RWPE2 (cell line): Measurements from ENCODE around the gene PLXDC1.

Experiments
- ATAC-seq: fragments of 200-7000 bp; cut with Tn5 transposase; 3 replicates; pipeline ENCODE4 v1.9.1; 2021; ENCODE audit warnings: low read depth
- DNase-seq: peaks from one replicate; pipeline ENCODE4 v3.0.0-alpha.2; 2020; ENCODE audit warnings: low spot score
- H3K27ac ChIP-seq: fragments of 450-650 bp; 2 replicates; pipeline ENCODE4 v1.5.1; 2017; ENCODE audit warnings: mild to moderate bottlenecking; ENCODE audit not compliant: poor library complexity, severe bottlenecking
- H3K27me3 ChIP-seq: fragments of 250-450 bp; sonication (Bioruptor Pico); 2 replicates; pipeline ENCODE4 v1.5.1; 2021; ENCODE audit warnings: mild to moderate bottlenecking, moderate library complexity; ENCODE audit not compliant: insufficient read depth, poor library complexity, severe bottlenecking
- H3K36me3 ChIP-seq: fragments of 250-450 bp; sonication (Bioruptor Pico); 2 replicates; pipeline ENCODE4 v1.5.1; 2020; ENCODE audit warnings: low read depth, mild to moderate bottlenecking, moderate library complexity
- H3K4me1 ChIP-seq: fragments of 250-450 bp; sonication (Bioruptor Pico); 2 replicates; pipeline ENCODE4 v1.5.1; 2021; ENCODE audit warnings: mild to moderate bottlenecking, moderate library complexity; ENCODE audit not compliant: insufficient read depth, poor library complexity, severe bottlenecking
- H3K4me3 ChIP-seq: fragments of 250-450 bp; sonication (Bioruptor Pico); 2 replicates; pipeline ENCODE4 v1.5.1; 2021; ENCODE audit warnings: mild to moderate bottlenecking, moderate library complexity; ENCODE audit not compliant: severe bottlenecking
- H3K9me3 ChIP-seq: fragments of 250-450 bp; sonication (Bioruptor Pico); 2 replicates; pipeline ENCODE4 v1.5.1; 2021; ENCODE audit warnings: mild to moderate bottlenecking, moderate library complexity; ENCODE audit not compliant: severe bottlenecking
- CTCF ChIP-seq: fragments of 450-650 bp; IDR thresholded peaks from one replicate; pipeline ENCODE4 v1.5.1; 2017; ENCODE audit warnings: mild to moderate bottlenecking, moderate library complexity; ENCODE audit not compliant: poor library complexity, severe bottlenecking

PLXDC1 gene

GRCh38 chr17:39074676-39075075, 76.8 kb downstream of the PLXDC1 start:
- DNase-seq (no peak), ATAC-seq (no peak)
- Histone ChIP-seq H3K27me3 (no peaks in the 10 kb centered on the region), H3K9me3 (no peaks in the 10 kb centered on the region), H3K4me1 (no peaks in the 10 kb centered on the region), H3K4me3 (no peak overlapping the region), H3K27ac (no peak overlapping the region), H3K36me3 (no peaks in the 10 kb centered on the region)
- no peak for TF ChIP-seq CTCF

DNA sequence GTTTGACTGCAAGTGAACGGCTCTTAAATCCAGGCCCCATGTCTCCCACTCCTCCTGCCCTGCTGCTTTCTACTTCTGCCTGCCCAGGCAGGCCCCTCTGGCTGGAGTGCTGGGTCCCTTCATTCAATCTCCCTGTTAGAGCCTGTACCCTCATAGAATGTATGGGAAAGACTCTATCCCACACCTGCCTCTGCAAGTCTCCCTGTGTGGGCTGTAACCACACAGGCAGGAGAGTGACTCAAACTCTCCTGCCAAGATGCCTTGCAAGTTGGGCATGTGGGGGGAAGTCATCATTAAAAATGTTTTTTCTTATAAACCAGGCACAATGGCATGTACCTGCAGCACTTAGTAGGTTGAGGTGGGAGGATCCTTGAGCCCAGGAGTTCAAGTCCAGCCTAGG, 77.5 kb downstream of the PLXDC1 start:
- H3K4me3 ChIP-seq, result no peak overlapping the region
- ATAC-seq (peak; percentile 38; the same call in 1 of the 3 replicates), DNase-seq (no peak)
- H3K27ac ChIP-seq, result no peak overlapping the region
- H3K27me3 ChIP-seq, result no peaks in the 10 kb centered on the region
- H3K36me3 ChIP-seq, result no peaks in the 10 kb centered on the region
- H3K9me3 ChIP-seq, result no peaks in the 10 kb centered on the region
- no peak for TF ChIP-seq CTCF
- no peaks in the 10 kb centered on the region for H3K4me1 ChIP-seq

- H3K27ac ChIP-seq, result no peak overlapping the region
- ATAC-seq, result no peak
- no peak for TF ChIP-seq CTCF
Measured at GRCh38 chr17:39073353-39073752, 78.1 kb downstream of the PLXDC1 start.

DNA sequence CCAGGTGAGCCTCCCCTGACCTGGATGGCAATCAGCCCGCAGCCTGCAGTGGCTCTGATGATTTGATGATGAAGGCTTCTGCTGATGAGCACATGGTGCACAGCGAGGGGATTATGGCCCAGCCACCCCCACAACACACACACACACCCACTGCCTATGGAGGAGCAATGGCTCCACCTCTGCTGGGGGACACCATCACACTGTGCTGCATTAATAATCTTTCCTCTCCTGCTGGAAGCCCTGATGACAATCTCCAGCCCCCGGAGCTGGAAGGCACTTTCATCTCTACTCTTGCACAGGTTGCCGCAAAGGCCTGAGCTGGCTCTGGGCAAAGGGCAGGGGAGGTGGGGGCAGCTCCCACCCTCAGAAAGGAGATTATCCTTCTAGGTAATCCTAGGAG, 79.9 kb downstream of the PLXDC1 start:
- no peak overlapping the region for H3K27ac ChIP-seq
- no peaks in the 10 kb centered on the region for H3K9me3 ChIP-seq
- ATAC-seq, result no peak
- no peak for DNase-seq
- H3K27me3 ChIP-seq, result no peaks in the 10 kb centered on the region
- no peak overlapping the region for H3K4me3 ChIP-seq
- no peaks in the 10 kb centered on the region for H3K36me3 ChIP-seq
- no peak for TF ChIP-seq CTCF
- no peaks in the 10 kb centered on the region for H3K4me1 ChIP-seq

More at GRCh38 chr17:39073353-39073752, 78.1 kb downstream of the PLXDC1 start:
- DNase-seq, result no peak
- Histone ChIP-seq H3K27me3 (no peaks in the 10 kb centered on the region), H3K9me3 (no peaks in the 10 kb centered on the region), H3K4me3 (no peak overlapping the region), H3K36me3 (no peaks in the 10 kb centered on the region), H3K4me1 (no peaks in the 10 kb centered on the region)

- Histone ChIP-seq H3K9me3 (no peaks in the 10 kb centered on the region), H3K4me3 (no peak overlapping the region), H3K27me3 (no peaks in the 10 kb centered on the region), H3K36me3 (no peaks in the 10 kb centered on the region), H3K27ac (no peak overlapping the region), H3K4me1 (no peaks in the 10 kb centered on the region)
- peak; percentile 65 for TF ChIP-seq CTCF
- no peak for DNase-seq
- peak; percentile 74 for ATAC-seq
Measured at GRCh38 chr17:39069114-39069756, 82.2 kb downstream of the PLXDC1 start.
